Tibial nerve (tissue), 4 donors: ENCODE data around the gene FMO5. TPM values are rescaled to one million over a fixed set of nuclear protein-coding genes. Genes with fewer than 3 reads are reported as not detected.

Source experiments
- total RNA-seq, 4 donors: library from RNA; depleted of rRNA; stranded (reverse); fragments of >200 nt; gene quantifications; one replicate each; pipeline ENCODE4 v1.1.0, GENCODE V29; 2016

FMO5 gene
- total RNA-seq, 4 donors from 2014 or later = 2.6 to 6.3 (median 3.0) TPM

Other genes with a start within 250 kb of the FMO5 start
- 10 to 100 TPM; 12.6 to 23.4 (median 15.1) TPM for gene PRKAB2, start 52.9 kb downstream of the FMO5 start, total RNA-seq
- gene CHD1L, start 17.3 kb upstream of the FMO5 start, total RNA-seq = 10 to 100 TPM; 10.2 to 23.7 (median 19.2) TPM